B cell (primary cell): Measurements from ENCODE around the gene HOXB6. TPM values are rescaled to one million over a fixed set of nuclear protein-coding genes. Genes with fewer than 3 reads are reported as not detected.

Experiments used
- ATAC-seq: fragments of 200-7000 bp; cut with Tn5 transposase; one replicate; pipeline ENCODE4 v1.10.0; 2021; ENCODE audit warnings: low read depth, mild to moderate bottlenecking, moderate number of reproducible peaks, moderate library complexity
- CTCF ChIA-PET: fragments of 350-600 bp; sonication (Branson Sonifier 250); formaldehyde crosslinking; loops from one replicate; lab custom pipeline; 2021; ENCODE audit warnings: antibody characterized with exemption, inconsistent platforms; lab: Charles Lee
- POLR2A ChIA-PET: fragments of 350-600 bp; sonication (Branson Sonifier 250); formaldehyde crosslinking; loops from one replicate; lab custom pipeline; 2021; ENCODE audit warnings: antibody characterized with exemption; lab: Charles Lee
- DNase-seq: peaks from one replicate; pipeline ENCODE4 v3.0.0; 2013
- H2AFZ ChIP-seq: 2 replicates; pipeline ENCODE4 v1.6.1; 2012; ENCODE audit warnings: mild to moderate bottlenecking, low read depth, low read length; ENCODE audit not compliant: insufficient read depth, poor library complexity, severe bottlenecking
- H3K27ac ChIP-seq, 2 donors: 1 replicate in 1 of 2; 2 replicates in 1 of 2; pipeline ENCODE4 v1.5.1; 2012 to 2013; ENCODE audit warnings: low read length in 2 of 2, mild to moderate bottlenecking in 2 of 2, moderate library complexity in 1 of 2
- H3K27me3 ChIP-seq, 4 experiments: fragments of 200-600 bp in 1 of 4; sonication (generic) in 1 of 4; replicated peaks in 1 of 4; 1 replicate in 2 of 4; 2 replicates in 2 of 4; pipeline versions ENCODE4 v1.6.1 to v1.7.0; 2013 to 2016; ENCODE audit warnings: low read length in 3 of 4, mild to moderate bottlenecking in 2 of 4, mixed read lengths in 1 of 4, moderate library complexity in 1 of 4; ENCODE audit not compliant: insufficient read depth in 4 of 4, control insufficient read depth in 3 of 4; ENCODE audit errors: control extremely low read depth in 1 of 4
- H3K36me3 ChIP-seq, 2 experiments: replicated peaks in 1 of 2; 1 replicate in 1 of 2; 2 replicates in 1 of 2; pipeline versions ENCODE4 v1.6.1 to v1.7.1; 2013; ENCODE audit warnings: low read length in 1 of 2; ENCODE audit not compliant: insufficient read depth in 2 of 2, control insufficient read depth in 1 of 2; ENCODE audit errors: control extremely low read depth in 1 of 2, extremely low read depth in 1 of 2
- H3K4me1 ChIP-seq, 2 donors: fragments of 200-600 bp in 1 of 2; sonication (generic) in 1 of 2; 1 replicate in 1 of 2; 2 replicates in 1 of 2; pipeline versions ENCODE4 v1.5.1 to v1.6.1; 2013 to 2017; ENCODE audit warnings: low read length in 2 of 2; ENCODE audit not compliant: control insufficient read depth in 2 of 2, insufficient read depth in 2 of 2
- H3K4me2 ChIP-seq: replicated peaks from 2 replicates; pipeline ENCODE3; 2012; ENCODE audit warnings: mild to moderate bottlenecking, low read depth, low read length; ENCODE audit not compliant: poor library complexity, severe bottlenecking
- H3K4me3 ChIP-seq, 5 experiments: fragments of 200-600 bp in 1 of 5; sonication (generic) in 1 of 5; 1 replicate in 3 of 5; 2 replicates in 2 of 5; pipeline versions ENCODE4 v1.5.1 to v1.7.0; 2011 to 2016; ENCODE audit warnings: low read length in 4 of 5, mild to moderate bottlenecking in 4 of 5, low read depth in 2 of 5, control low read depth in 1 of 5, moderate library complexity in 1 of 5; ENCODE audit not compliant: insufficient read depth in 1 of 5; ENCODE audit errors: control extremely low read depth in 1 of 5, extremely low read depth in 1 of 5
- H3K79me2 ChIP-seq: fragments of 200-600 bp; sonication (generic); one replicate; pipeline ENCODE4 v1.6.0; 2016; ENCODE audit warnings: low read length; ENCODE audit not compliant: control insufficient read depth, insufficient read depth
- H3K9ac ChIP-seq: fragments of 200-600 bp; sonication (generic); 2 replicates; pipeline ENCODE4 v1.6.1; 2017; ENCODE audit warnings: mild to moderate bottlenecking, low read length, moderate library complexity
- H3K9me3 ChIP-seq, 3 donors: one replicate each; pipeline versions ENCODE4 v1.6.1 to v1.7.1; 2013; ENCODE audit warnings: low read length in 2 of 3; ENCODE audit not compliant: control insufficient read depth in 2 of 3, insufficient read depth in 1 of 3; ENCODE audit errors: control extremely low read depth in 1 of 3
- H4K20me1 ChIP-seq: 2 replicates; pipeline ENCODE4 v1.6.0; 2012; ENCODE audit warnings: mild to moderate bottlenecking, low read length; ENCODE audit not compliant: insufficient read depth, control insufficient read depth, poor library complexity, severe bottlenecking
- H3K27ac Mint-ChIP-seq: one replicate; pipeline ENCODE4 v1.8.0; 2021; ENCODE audit warnings: mixed read lengths
- H3K27me3 Mint-ChIP-seq: one replicate; pipeline ENCODE4 v1.8.0; 2021; ENCODE audit warnings: mixed read lengths
- H3K4me1 Mint-ChIP-seq: one replicate; pipeline ENCODE4 v1.8.0; 2021; ENCODE audit warnings: mixed read lengths
- H3K4me3 Mint-ChIP-seq: one replicate; pipeline ENCODE4 v1.8.0; 2021; ENCODE audit warnings: mixed read lengths
- H3K9me3 Mint-ChIP-seq: one replicate; pipeline ENCODE4 v1.8.0; 2022; ENCODE audit warnings: mixed read lengths; ENCODE audit not compliant: insufficient read depth
- CTCF ChIP-seq: fragments of 200-600 bp; IDR thresholded peaks from one replicate; pipeline ENCODE4 v1.8.0; 2022; ENCODE audit warnings: antibody characterized with exemption, mild to moderate bottlenecking
- EZH2 ChIP-seq: IDR thresholded peaks from 2 replicates; pipeline ENCODE4 v1.6.1; 2012; ENCODE audit warnings: borderline replicate concordance, low read depth, mild to moderate bottlenecking, moderate library complexity, low read length; ENCODE audit not compliant: insufficient read depth, poor library complexity, severe bottlenecking
- WGBS: methylation state at CpG from one replicate; pipeline ENCODE4 v1.1.5; 2013; ENCODE audit warnings: missing lambda C conversion rate; ENCODE audit not compliant: insufficient coverage; 5-methylcytosine and 5-hydroxymethylcytosine counted together
- intact Hi-C: fragments of 100-400 bp; cut with micrococcal nuclease; formaldehyde crosslinking; loops from one replicate; pipeline ENCODE4 v1.10.0; 2022
- polyA plus RNA-seq: library from polyadenylated mRNA; depleted of rRNA; stranded (reverse); fragments of >200 nt; gene quantifications from 2 replicates; pipeline ENCODE4 v1.2.3, GENCODE V29; 2012
- total RNA-seq, 2 donors: library from RNA; stranded (reverse); fragments of 120-200 nt in 1 of 2; gene quantifications; 1 replicate in 1 of 2; 2 replicates in 1 of 2; pipeline versions ENCODE4 v1.2.3 to v1.2.4, GENCODE V29; 2013 to 2022

HOXB6 gene
- total and polyA plus RNA-seq, 2 donors (not counting 1 experiment from before 2014, with no cell fraction given) = 0.10 TPM; not detected in 1

GRCh38 chr17:48634493-48635208 lies 29.9 kb upstream of the HOXB6 start:
- no peaks in the 10 kb centered on the region for H3K9me3 Mint-ChIP-seq
- no peak overlapping the region for H3K27ac ChIP-seq
- no peak overlapping the region for H3K4me2 ChIP-seq
- peaks cover 88% of the 10 kb centered on the region for H3K27me3 Mint-ChIP-seq
- ATAC-seq (no peak), DNase-seq (no peak)
- intact Hi-C loops = no loop called here
- peaks cover 0 to 15% (median 0%) of the 10 kb centered on the region in 3 donors for H3K9me3 ChIP-seq
- TF ChIP-seq CTCF (no peak), EZH2 (no peak)
- ChIA-PET POLR2A (no interaction called here), CTCF (interaction anchor here (0.6 to 2.4 kb wide), 4 partner anchors 9 to 326 kb away, joined by 3 to 8 read pairs (median 4); partner anchors contain the start of gene HOXB5)
- WGBS = 67% methylated on average over 18 of the region's 20 CpGs
- H3K27ac Mint-ChIP-seq = no peak overlapping the region
- no peaks in the 10 kb centered on the region for H3K79me2 ChIP-seq
- no peaks in the 10 kb centered on the region for H4K20me1 ChIP-seq
- no peak overlapping the region for H3K4me3 Mint-ChIP-seq
- H3K4me1 ChIP-seq = peaks cover 20 to 36% of the 10 kb centered on the region in 2 donors
- H3K4me1 Mint-ChIP-seq = peaks cover 12% of the 10 kb centered on the region
- H2AFZ ChIP-seq = no peak overlapping the region
- H3K36me3 ChIP-seq = no peaks in the 10 kb centered on the region
- H3K27me3 ChIP-seq = peaks cover 0 to 94% (median 62%) of the 10 kb centered on the region in 4 experiments
- no peak overlapping the region for H3K9ac ChIP-seq
- H3K4me3 ChIP-seq = no peak overlapping the region

- H3K9me3 ChIP-seq = peaks cover 0 to 15% (median 0%) of the 10 kb centered on the region in 3 donors
- Mint-ChIP-seq H3K4me3 (peak overlapping the region; percentile 49), H3K27ac (no peak overlapping the region), H3K9me3 (no peaks in the 10 kb centered on the region), H3K4me1 (peaks cover 12% of the 10 kb centered on the region), H3K27me3 (peaks cover 92% of the 10 kb centered on the region)
- WGBS = 74% methylated on average over 35 of the region's 35 CpGs
- DNase-seq (no peak), ATAC-seq (no peak)
- peak overlapping the region; percentile 56 for H3K4me2 ChIP-seq
- no peak overlapping the region for H3K9ac ChIP-seq
- H3K27me3 ChIP-seq = peaks cover 0 to 97% (median 71%) of the 10 kb centered on the region in 4 experiments
- H4K20me1 ChIP-seq = no peaks in the 10 kb centered on the region
- H3K36me3 ChIP-seq = no peaks in the 10 kb centered on the region
- CTCF ChIA-PET = interaction anchor here (2.2 kb wide), 1 partner anchor 11 kb away, joined by 6 read pairs; no protein-coding TSS in a partner anchor
- H3K79me2 ChIP-seq = no peaks in the 10 kb centered on the region
- H2AFZ ChIP-seq = peak overlapping the region; percentile 55
- H3K4me1 ChIP-seq = peaks cover 20 to 36% of the 10 kb centered on the region in 2 donors
- no peak overlapping the region for H3K4me3 ChIP-seq
- POLR2A ChIA-PET = no interaction called here
- no peak overlapping the region for H3K27ac ChIP-seq
- TF ChIP-seq EZH2 (no peak), CTCF (no peak)
- intact Hi-C loops = no loop called here
These were observed 28.5 kb upstream of the HOXB6 start for GRCh38 chr17:48633266-48633677.
